Epithelial cell of esophagus (primary cell): Measurements from ENCODE around the gene PRUNE2.

ENCODE experiments used
- DNase-seq: peaks from one replicate; pipeline ENCODE4 v3.0.0; 2010; ENCODE audit warnings: low read depth
- H3K4me3 ChIP-seq: 2 replicates; pipeline ENCODE4 v1.5.1; 2011; ENCODE audit warnings: mild to moderate bottlenecking, low read length, control low read depth
- CTCF ChIP-seq: IDR thresholded peaks from 2 replicates; pipeline ENCODE4 v1.5.1; 2011; ENCODE audit warnings: low read depth, mild to moderate bottlenecking, low read length, control low read depth, inconsistent platforms; ENCODE audit not compliant: insufficient read depth; ENCODE audit errors: missing control alignments

Gene PRUNE2

GRCh38 chr9:76734716-76735115 is 171.2 kb downstream of the PRUNE2 start:
- no peak for TF ChIP-seq CTCF
- no peak for DNase-seq
- H3K4me3 ChIP-seq: no peak overlapping the region

- no peak for TF ChIP-seq CTCF
- H3K4me3 ChIP-seq: no peak overlapping the region
Measured at GRCh38 chr9:76733096-76733495, 172.8 kb downstream of the PRUNE2 start.

GRCh38 chr9:76732341-76732958 is 173.5 kb downstream of the PRUNE2 start:
- H3K4me3 ChIP-seq: no peak overlapping the region
- TF ChIP-seq CTCF: no peak
- no peak for DNase-seq

More at GRCh38 chr9:76733096-76733495, 172.8 kb downstream of the PRUNE2 start:
- DNase-seq: no peak

GRCh38 chr9:76730801-76731200 is 175.1 kb downstream of the PRUNE2 start:
- DNase-seq: no peak
- H3K4me3 ChIP-seq: no peak overlapping the region
- TF ChIP-seq CTCF: no peak

GRCh38 chr9:76729980-76730737 is 175.8 kb downstream of the PRUNE2 start:
- H3K4me3 ChIP-seq: no peak overlapping the region
- no peak for DNase-seq
- TF ChIP-seq CTCF: no peak

- no peak for DNase-seq
- TF ChIP-seq CTCF: no peak
- no peak overlapping the region for H3K4me3 ChIP-seq
Measured at GRCh38 chr9:76729116-76729515, 176.8 kb downstream of the PRUNE2 start.

DNA sequence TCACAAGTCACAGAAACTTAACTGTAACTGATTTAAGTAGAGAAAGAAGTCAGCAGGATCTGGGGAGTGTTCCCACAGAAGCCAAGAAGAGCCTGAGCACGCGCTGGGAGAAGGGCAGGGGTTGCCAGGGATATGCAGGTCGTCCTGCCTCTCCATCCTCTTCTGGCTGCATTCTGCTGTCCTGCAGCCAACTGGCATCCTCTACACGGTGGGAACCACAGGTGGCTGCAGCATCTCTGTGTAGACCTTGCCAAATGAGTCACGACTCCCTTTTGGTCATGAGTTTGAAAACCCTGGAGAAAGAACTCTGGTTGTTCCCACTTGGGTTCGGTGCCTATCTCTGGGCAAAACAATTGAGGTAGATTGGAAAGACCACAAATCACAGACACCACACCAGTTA is 180.0 kb downstream of the PRUNE2 start:
- DNase-seq: no peak
- no peak for TF ChIP-seq CTCF

More for the DNA sequence above, 180.0 kb downstream of the PRUNE2 start:
- H3K4me3 ChIP-seq: no peak overlapping the region
